ENCODE results near the gene FAM174C. TPM values are rescaled to one million over a fixed set of nuclear protein-coding genes. Genes with fewer than 3 reads are reported as not detected.

FAM174C gene
- total and polyA plus RNA-seq, 4 donors, result 14.6 to 79.8 (median 33.8) TPM

DNA sequence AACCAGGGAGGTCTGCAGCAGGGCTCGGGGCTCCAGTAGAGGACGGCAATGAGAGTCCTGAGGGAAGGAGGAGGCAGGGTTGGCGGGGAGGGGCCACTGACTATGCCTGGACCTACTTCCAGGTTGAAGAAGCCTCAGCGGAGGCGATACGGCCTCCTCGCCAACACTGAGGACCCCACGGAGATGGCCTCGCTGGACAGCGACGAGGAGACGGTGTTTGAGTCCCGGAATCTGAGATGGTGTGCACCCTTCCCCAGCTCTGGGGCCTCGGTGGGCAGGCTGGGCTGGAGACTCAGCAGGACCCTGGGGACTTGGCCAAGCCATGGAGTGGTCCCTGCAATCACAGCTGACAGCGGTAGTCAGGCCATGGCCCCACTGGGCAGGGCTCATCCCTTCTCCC is 1.7 kb downstream of the FAM174C start:
- Histone ChIP-seq H3K4me3 (ENCODE audit: low read depth in 1 of 3, low read length in 3 of 3) (no peak overlapping the region), H3K27ac (ENCODE audit: low read depth in 1 of 2, low read length in 2 of 2) (no peak overlapping the region), H3K4me1 (ENCODE audit: control insufficient read depth in 4 of 4, insufficient read depth in 4 of 4, low read length in 3 of 4) (peaks cover 14 to 51% (median 40%) of the 10 kb centered on the region in 4 donors), H3K9me3 (ENCODE audit: control insufficient read depth in 4 of 4, low read length in 3 of 4) (no peaks in the 10 kb centered on the region), H3K36me3 (ENCODE audit: control insufficient read depth in 4 of 4, insufficient read depth in 3 of 4, low read depth in 1 of 4, low read length in 3 of 4) (peaks cover 18 to 24% (median 18%) of the 10 kb centered on the region in 4 donors), H3K27me3 (ENCODE audit: control insufficient read depth in 4 of 4, insufficient read depth in 4 of 4, low read length in 3 of 4) (no peaks in the 10 kb centered on the region), H3K9ac (ENCODE audit: low read depth in 1 of 2, low read length in 2 of 2) (no peak overlapping the region)
- no peak for TF ChIP-seq GABPA (IDR thresholded peaks at IDR 0.05 in 1 of 2, conservative IDR thresholded peaks at IDR 0.05 in 1 of 2)
- TF ChIP-seq FOXA2 (IDR thresholded peaks at IDR 0.05), result no peak
- no peak for TF ChIP-seq HNF4G (IDR thresholded peaks at IDR 0.05)
- TF ChIP-seq, protein P1, sequence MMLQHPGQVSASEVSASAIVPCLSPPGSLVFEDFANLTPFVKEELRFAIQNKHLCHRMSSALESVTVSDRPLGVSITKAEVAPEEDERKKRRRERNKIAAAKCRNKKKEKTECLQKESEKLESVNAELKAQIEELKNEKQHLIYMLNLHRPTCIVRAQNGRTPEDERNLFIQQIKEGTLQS (IDR thresholded peaks at IDR 0.05), result no peak
- TF ChIP-seq HNF4A (conservative IDR thresholded peaks at IDR 0.05), result no peak
- TF ChIP-seq NR2F2 (IDR thresholded peaks at IDR 0.05), result no peak
- TF ChIP-seq RAD21 (IDR thresholded peaks at IDR 0.05), result no peak
- TF ChIP-seq, protein P2, sequence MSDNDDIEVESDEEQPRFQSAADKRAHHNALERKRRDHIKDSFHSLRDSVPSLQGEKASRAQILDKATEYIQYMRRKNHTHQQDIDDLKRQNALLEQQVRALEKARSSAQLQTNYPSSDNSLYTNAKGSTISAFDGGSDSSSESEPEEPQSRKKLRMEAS (IDR thresholded peaks at IDR 0.05), result no peak
- no peak for TF ChIP-seq RXRA (IDR thresholded peaks at IDR 0.05)
- TF ChIP-seq SP1 (IDR thresholded peaks at IDR 0.05), result no peak
- TF ChIP-seq TAF1 (conservative IDR thresholded peaks at IDR 0.05), result no peak
- TF ChIP-seq, protein P3, sequence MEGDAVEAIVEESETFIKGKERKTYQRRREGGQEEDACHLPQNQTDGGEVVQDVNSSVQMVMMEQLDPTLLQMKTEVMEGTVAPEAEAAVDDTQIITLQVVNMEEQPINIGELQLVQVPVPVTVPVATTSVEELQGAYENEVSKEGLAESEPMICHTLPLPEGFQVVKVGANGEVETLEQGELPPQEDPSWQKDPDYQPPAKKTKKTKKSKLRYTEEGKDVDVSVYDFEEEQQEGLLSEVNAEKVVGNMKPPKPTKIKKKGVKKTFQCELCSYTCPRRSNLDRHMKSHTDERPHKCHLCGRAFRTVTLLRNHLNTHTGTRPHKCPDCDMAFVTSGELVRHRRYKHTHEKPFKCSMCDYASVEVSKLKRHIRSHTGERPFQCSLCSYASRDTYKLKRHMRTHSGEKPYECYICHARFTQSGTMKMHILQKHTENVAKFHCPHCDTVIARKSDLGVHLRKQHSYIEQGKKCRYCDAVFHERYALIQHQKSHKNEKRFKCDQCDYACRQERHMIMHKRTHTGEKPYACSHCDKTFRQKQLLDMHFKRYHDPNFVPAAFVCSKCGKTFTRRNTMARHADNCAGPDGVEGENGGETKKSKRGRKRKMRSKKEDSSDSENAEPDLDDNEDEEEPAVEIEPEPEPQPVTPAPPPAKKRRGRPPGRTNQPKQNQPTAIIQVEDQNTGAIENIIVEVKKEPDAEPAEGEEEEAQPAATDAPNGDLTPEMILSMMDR (IDR thresholded peaks at IDR 0.05; ENCODE audit: low read depth, low read length, missing input control), result no peak
- TF ChIP-seq, protein P4, sequence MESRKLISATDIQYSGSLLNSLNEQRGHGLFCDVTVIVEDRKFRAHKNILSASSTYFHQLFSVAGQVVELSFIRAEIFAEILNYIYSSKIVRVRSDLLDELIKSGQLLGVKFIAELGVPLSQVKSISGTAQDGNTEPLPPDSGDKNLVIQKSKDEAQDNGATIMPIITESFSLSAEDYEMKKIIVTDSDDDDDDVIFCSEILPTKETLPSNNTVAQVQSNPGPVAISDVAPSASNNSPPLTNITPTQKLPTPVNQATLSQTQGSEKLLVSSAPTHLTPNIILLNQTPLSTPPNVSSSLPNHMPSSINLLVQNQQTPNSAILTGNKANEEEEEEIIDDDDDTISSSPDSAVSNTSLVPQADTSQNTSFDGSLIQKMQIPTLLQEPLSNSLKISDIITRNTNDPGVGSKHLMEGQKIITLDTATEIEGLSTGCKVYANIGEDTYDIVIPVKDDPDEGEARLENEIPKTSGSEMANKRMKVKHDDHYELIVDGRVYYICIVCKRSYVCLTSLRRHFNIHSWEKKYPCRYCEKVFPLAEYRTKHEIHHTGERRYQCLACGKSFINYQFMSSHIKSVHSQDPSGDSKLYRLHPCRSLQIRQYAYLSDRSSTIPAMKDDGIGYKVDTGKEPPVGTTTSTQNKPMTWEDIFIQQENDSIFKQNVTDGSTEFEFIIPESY (IDR thresholded peaks at IDR 0.05), result no peak
- no peak for TF ChIP-seq FOXA1 (IDR thresholded peaks at IDR 0.05)
- TF ChIP-seq EGR1 (IDR thresholded peaks at IDR 0.05; ENCODE audit: low read depth in 2 of 2), result no peak
- 93% methylated on average over 15 of the region's 15 CpGs for WGBS
- no peak for DNase-seq (ENCODE audit: low spot score)

DNA sequence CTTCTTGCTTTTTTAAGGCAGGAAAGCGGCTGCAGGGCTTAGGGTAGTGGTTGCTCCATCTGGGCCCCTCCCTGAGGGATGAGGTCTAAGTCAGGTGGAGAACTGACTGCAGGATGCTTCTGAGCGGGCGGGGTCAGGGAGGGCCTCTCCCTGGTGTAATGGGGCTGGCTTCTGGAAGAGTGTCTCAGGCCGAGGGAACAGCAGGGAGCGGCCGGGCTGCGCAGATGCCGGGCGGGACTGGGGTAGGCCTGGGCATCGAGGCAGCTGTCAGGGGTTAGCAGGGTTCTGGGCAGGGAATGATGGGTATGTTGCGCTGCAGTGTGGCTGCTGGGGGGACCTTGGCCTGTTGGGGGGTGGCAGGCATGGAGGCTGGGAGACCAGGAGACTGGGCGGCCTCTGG is 2.7 kb downstream of the FAM174C start:
- Histone ChIP-seq H3K9me3 (ENCODE audit: control insufficient read depth in 4 of 4, low read length in 3 of 4) (no peaks in the 10 kb centered on the region), H3K4me1 (ENCODE audit: control insufficient read depth in 4 of 4, insufficient read depth in 4 of 4, low read length in 3 of 4) (peaks cover 13 to 46% (median 37%) of the 10 kb centered on the region in 4 donors), H3K4me3 (ENCODE audit: low read depth in 1 of 3, low read length in 3 of 3) (no peak overlapping the region), H3K27ac (ENCODE audit: low read depth in 1 of 2, low read length in 2 of 2) (no peak overlapping the region), H3K27me3 (ENCODE audit: control insufficient read depth in 4 of 4, insufficient read depth in 4 of 4, low read length in 3 of 4) (no peaks in the 10 kb centered on the region), H3K9ac (ENCODE audit: low read depth in 1 of 2, low read length in 2 of 2) (no peak overlapping the region), H3K36me3 (ENCODE audit: control insufficient read depth in 4 of 4, insufficient read depth in 3 of 4, low read depth in 1 of 4, low read length in 3 of 4) (peaks cover 9 to 19% (median 14%) of the 10 kb centered on the region in 4 donors)
- DNase-seq (ENCODE audit: low spot score), result no peak
- 82% methylated on average over 12 of the region's 12 CpGs for WGBS
- no peak for TF ChIP-seq HNF4G (IDR thresholded peaks at IDR 0.05)
- TF ChIP-seq YY1 (IDR thresholded peaks at IDR 0.05), result no peak
- TF ChIP-seq, protein P2 (IDR thresholded peaks at IDR 0.05), result no peak
- TF ChIP-seq NR2F2 (IDR thresholded peaks at IDR 0.05), result no peak
- TF ChIP-seq, protein P1 (IDR thresholded peaks at IDR 0.05), result no peak
- TF ChIP-seq HNF4A (conservative IDR thresholded peaks at IDR 0.05), result no peak
- no peak for TF ChIP-seq EGR1 (IDR thresholded peaks at IDR 0.05; ENCODE audit: low read depth in 2 of 2)
- no peak for TF ChIP-seq FOXA2 (IDR thresholded peaks at IDR 0.05)
- no peak for TF ChIP-seq GABPA (IDR thresholded peaks at IDR 0.05 in 1 of 2, conservative IDR thresholded peaks at IDR 0.05 in 1 of 2)
- TF ChIP-seq TAF1 (conservative IDR thresholded peaks at IDR 0.05), result no peak
- TF ChIP-seq SP1 (IDR thresholded peaks at IDR 0.05), result no peak

Data from liver (tissue), 9 donors.